OCI-LY1 (cell line): ENCODE measurements around the gene CTXND1.

Experiments
- H2AFZ ChIP-seq: fragments of 200-600 bp; sonication (generic), shearing (Covaris generic); 2 replicates; pipeline ENCODE4 v1.6.0; 2014; ENCODE audit warnings: antibody characterized with exemption, mild to moderate bottlenecking, low read length
- H3F3A ChIP-seq: fragments of 200-600 bp; sonication (generic), shearing (Covaris generic); 2 replicates; pipeline ENCODE4 v1.6.0; 2014; ENCODE audit warnings: mild to moderate bottlenecking, antibody characterized with exemption, low read length, moderate library complexity; ENCODE audit not compliant: insufficient read depth
- H3K27ac ChIP-seq: fragments of 200-600 bp; sonication (generic); 2 replicates; pipeline ENCODE4 v1.5.1; 2014; ENCODE audit warnings: low read length, mixed run types, mild to moderate bottlenecking, low read depth; ENCODE audit not compliant: poor library complexity, severe bottlenecking
- H3K27me3 ChIP-seq: fragments of 200-600 bp; sonication (generic); 2 replicates; pipeline ENCODE4 v1.6.0; 2014; ENCODE audit warnings: antibody characterized with exemption, mild to moderate bottlenecking, low read length, moderate library complexity; ENCODE audit not compliant: insufficient read depth
- H3K36me3 ChIP-seq: fragments of 200-600 bp; sonication (generic); 2 replicates; pipeline ENCODE4 v1.6.1; 2014; ENCODE audit warnings: mild to moderate bottlenecking, antibody characterized with exemption, low read length, moderate library complexity, mixed read lengths; ENCODE audit not compliant: insufficient read depth
- H3K4me1 ChIP-seq: fragments of 200-600 bp; sonication (generic); 2 replicates; pipeline ENCODE4 v1.5.1; 2014; ENCODE audit warnings: mild to moderate bottlenecking, low read length, moderate library complexity; ENCODE audit not compliant: insufficient read depth, severe bottlenecking
- H3K4me2 ChIP-seq: fragments of 200-600 bp; sonication (generic), shearing (Covaris generic); 2 replicates; pipeline ENCODE4 v1.6.1; 2014; ENCODE audit warnings: low read length
- H3K4me3 ChIP-seq: fragments of 200-600 bp; sonication (generic); 2 replicates; pipeline ENCODE4 v1.5.1; 2014; ENCODE audit warnings: low read length, low read depth, mild to moderate bottlenecking, mixed read lengths; ENCODE audit not compliant: poor library complexity, severe bottlenecking
- H3K79me2 ChIP-seq: fragments of 200-600 bp; shearing (Covaris generic); 2 replicates; pipeline ENCODE4 v1.6.1; 2016; ENCODE audit warnings: mixed run types, low read length, mixed read lengths; ENCODE audit not compliant: insufficient read depth
- H3K9ac ChIP-seq: fragments of 200-600 bp; sonication (generic), shearing (Covaris generic); 2 replicates; pipeline ENCODE4 v1.6.1; 2014; ENCODE audit warnings: mild to moderate bottlenecking, low read length, mixed read lengths
- H3K9me2 ChIP-seq: fragments of 200-600 bp; sonication (generic), shearing (Covaris generic); 2 replicates; pipeline ENCODE4 v1.6.1; 2014; ENCODE audit warnings: low read depth, mild to moderate bottlenecking, low read length, mixed read lengths
- H3K9me3 ChIP-seq: fragments of 200-600 bp; shearing (Covaris generic); 2 replicates; pipeline ENCODE4 v1.6.1; 2014; ENCODE audit warnings: low read length, mixed read lengths
- H4K20me1 ChIP-seq: fragments of 200-600 bp; sonication (generic), shearing (Covaris generic); 2 replicates; pipeline ENCODE4 v1.6.0; 2016; ENCODE audit warnings: mild to moderate bottlenecking, low read length; ENCODE audit not compliant: insufficient read depth
- EZH2 ChIP-seq: fragments of 200-600 bp; sonication (generic), shearing (Covaris generic); IDR thresholded peaks from 2 replicates; pipeline ENCODE4 v1.8.0; 2017; ENCODE audit warnings: borderline replicate concordance, mixed run types, mild to moderate bottlenecking, antibody characterized with exemption, low read length, moderate library complexity, mixed read lengths
- TF ChIP-seq, protein P1 (sequence below): fragments of 200-600 bp; sonication (generic), shearing (Covaris generic); IDR thresholded peaks from 2 replicates; pipeline ENCODE4 v1.5.1; 2017; ENCODE audit warnings: mild to moderate bottlenecking, antibody characterized with exemption, low read length, moderate library complexity, mixed read lengths

The CTXND1 gene

DNA sequence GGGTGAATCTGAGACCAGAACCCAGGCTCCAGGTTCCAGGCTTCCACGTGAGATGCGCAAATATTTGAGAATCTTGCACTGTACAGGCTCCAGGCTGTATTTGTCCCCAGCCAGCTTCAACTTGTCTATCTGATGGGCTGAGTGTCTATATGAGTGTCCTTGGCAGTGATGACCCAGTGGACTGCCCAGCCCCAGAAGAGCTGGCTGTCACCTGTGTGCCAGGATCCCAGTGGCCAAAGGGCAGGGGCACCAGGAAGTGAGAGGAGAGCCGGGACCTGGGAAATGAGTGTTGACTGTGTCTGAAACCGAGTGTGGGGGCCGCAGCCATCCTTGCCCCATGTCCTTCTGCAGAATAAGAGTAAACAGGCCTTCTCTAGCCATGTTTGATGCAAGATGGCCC, 88.8 kb downstream of the CTXND1 start:
- no peaks in the 10 kb centered on the region for H4K20me1 ChIP-seq
- no peaks in the 10 kb centered on the region for H3K36me3 ChIP-seq
- H3K79me2 ChIP-seq, result no peaks in the 10 kb centered on the region
- no peak overlapping the region for H3K9ac ChIP-seq
- no peaks in the 10 kb centered on the region for H3K9me3 ChIP-seq
- no peak overlapping the region for H2AFZ ChIP-seq
- no peak overlapping the region for H3K27ac ChIP-seq
- H3K27me3 ChIP-seq, result no peaks in the 10 kb centered on the region
- H3K4me1 ChIP-seq, result peaks cover 17% of the 10 kb centered on the region
- H3K4me3 ChIP-seq, result no peak overlapping the region
- no peaks in the 10 kb centered on the region for H3F3A ChIP-seq
- no peak overlapping the region for H3K4me2 ChIP-seq
- TF ChIP-seq, protein P1, sequence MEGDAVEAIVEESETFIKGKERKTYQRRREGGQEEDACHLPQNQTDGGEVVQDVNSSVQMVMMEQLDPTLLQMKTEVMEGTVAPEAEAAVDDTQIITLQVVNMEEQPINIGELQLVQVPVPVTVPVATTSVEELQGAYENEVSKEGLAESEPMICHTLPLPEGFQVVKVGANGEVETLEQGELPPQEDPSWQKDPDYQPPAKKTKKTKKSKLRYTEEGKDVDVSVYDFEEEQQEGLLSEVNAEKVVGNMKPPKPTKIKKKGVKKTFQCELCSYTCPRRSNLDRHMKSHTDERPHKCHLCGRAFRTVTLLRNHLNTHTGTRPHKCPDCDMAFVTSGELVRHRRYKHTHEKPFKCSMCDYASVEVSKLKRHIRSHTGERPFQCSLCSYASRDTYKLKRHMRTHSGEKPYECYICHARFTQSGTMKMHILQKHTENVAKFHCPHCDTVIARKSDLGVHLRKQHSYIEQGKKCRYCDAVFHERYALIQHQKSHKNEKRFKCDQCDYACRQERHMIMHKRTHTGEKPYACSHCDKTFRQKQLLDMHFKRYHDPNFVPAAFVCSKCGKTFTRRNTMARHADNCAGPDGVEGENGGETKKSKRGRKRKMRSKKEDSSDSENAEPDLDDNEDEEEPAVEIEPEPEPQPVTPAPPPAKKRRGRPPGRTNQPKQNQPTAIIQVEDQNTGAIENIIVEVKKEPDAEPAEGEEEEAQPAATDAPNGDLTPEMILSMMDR, result no peak
- no peak for TF ChIP-seq EZH2
- no peaks in the 10 kb centered on the region for H3K9me2 ChIP-seq

DNA sequence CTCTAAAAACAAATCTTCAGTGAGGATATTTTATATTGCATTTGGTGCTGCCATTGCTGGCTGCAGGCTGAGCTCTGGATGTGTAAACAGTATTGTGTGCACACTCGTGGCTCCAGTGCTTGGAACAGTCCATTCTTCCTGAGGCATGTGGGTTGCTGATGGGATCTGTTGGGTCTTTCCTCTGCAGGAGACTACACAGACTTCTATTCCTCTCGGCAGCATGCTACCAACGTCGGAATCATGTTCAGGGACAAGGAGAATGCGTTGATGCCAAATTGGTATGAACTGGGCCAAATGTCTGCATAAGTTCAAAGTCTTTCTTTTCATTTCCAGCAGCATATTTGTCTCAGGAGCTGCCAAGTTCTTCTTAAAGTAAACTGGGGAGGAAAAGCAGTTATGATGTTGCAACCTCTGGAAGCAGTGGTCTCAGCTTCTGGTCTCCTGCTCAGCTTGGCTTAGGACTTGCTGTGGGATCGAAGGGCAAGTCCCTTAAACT, 89.9 kb downstream of the CTXND1 start:
- H3K27ac ChIP-seq, result no peak overlapping the region

DNA sequence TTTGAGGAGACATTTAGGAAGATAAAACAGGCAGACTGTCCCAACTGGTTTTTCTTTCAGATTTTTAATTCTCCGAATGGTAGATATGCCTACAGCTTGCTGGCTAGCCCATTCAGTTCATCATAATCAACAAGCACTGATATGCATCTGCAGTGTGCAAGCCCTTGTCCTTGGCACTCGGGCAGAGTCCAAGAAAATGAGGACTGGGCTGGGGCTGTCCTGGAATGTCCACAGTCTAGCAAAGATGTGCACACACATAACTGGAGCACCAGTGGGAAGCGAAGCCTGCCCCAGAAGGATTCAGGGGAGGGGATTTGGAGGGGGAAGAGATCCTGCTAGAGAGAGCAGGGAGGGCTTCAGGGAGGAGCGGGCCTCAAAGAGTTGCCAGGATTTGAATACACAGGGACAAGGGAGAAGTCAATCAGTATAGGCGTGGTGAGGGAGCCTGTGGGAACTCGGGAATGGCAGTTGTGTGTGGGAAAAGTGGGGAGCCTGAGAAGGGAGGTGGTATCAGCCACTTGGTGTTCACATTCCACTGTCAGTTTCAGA, 90.5 kb downstream of the CTXND1 start:
- H3K4me3 ChIP-seq, result no peak overlapping the region

More for the DNA sequence above, 89.9 kb downstream of the CTXND1 start:
- Histone ChIP-seq H3K27me3 (no peaks in the 10 kb centered on the region), H3K4me3 (no peak overlapping the region), H3K4me2 (no peak overlapping the region), H3K9me2 (no peaks in the 10 kb centered on the region), H3K9ac (no peak overlapping the region), H3K9me3 (no peaks in the 10 kb centered on the region), H3K36me3 (no peaks in the 10 kb centered on the region), H2AFZ (no peak overlapping the region), H3F3A (no peaks in the 10 kb centered on the region), H4K20me1 (no peaks in the 10 kb centered on the region), H3K79me2 (no peaks in the 10 kb centered on the region), H3K4me1 (peaks cover 17% of the 10 kb centered on the region)
- TF ChIP-seq EZH2, result no peak
- TF ChIP-seq, protein P1, result no peak

More for the DNA sequence above, 90.5 kb downstream of the CTXND1 start:
- TF ChIP-seq EZH2, result no peak
- TF ChIP-seq, protein P1, result no peak
- Histone ChIP-seq H3K9ac (no peak overlapping the region), H2AFZ (no peak overlapping the region), H3K79me2 (no peaks in the 10 kb centered on the region), H3K27me3 (no peaks in the 10 kb centered on the region), H3K27ac (no peak overlapping the region), H3F3A (no peaks in the 10 kb centered on the region), H3K36me3 (no peaks in the 10 kb centered on the region), H3K9me2 (no peaks in the 10 kb centered on the region), H3K9me3 (no peaks in the 10 kb centered on the region), H4K20me1 (no peaks in the 10 kb centered on the region), H3K4me1 (peaks cover 17% of the 10 kb centered on the region), H3K4me2 (no peak overlapping the region)
